WTC11 (cell line): ENCODE data around the gene CYTH3. TPM values are rescaled to one million over a fixed set of nuclear protein-coding genes. Genes with fewer than 3 reads are reported as not detected.
"Not testable (repeated sequence)": the region's sequence is repeated elsewhere in the genome, so short reads cannot be mapped to it uniquely, and the experiment has no call there.

ENCODE experiments used
- ATAC-seq: fragments of 200-7000 bp; cut with Tn5 transposase; 2 replicates; pipeline ENCODE4 v1.10.0; 2021; ENCODE audit warnings: mild to moderate bottlenecking, moderate library complexity
- CTCF ChIA-PET: fragments of 300-600 bp; sonication (Branson Sonifier 250); formaldehyde crosslinking; loops from one replicate; lab custom pipeline; 2021; ENCODE audit warnings: antibody characterized with exemption; lab: Charles Lee
- POLR2A ChIA-PET: fragments of 350-600 bp; sonication (Branson Sonifier 250); formaldehyde crosslinking; loops from one replicate; lab custom pipeline; 2021; ENCODE audit warnings: antibody characterized with exemption; lab: Charles Lee
- DNase-seq: peaks from one replicate; pipeline ENCODE4 v3.0.0; 2021; ENCODE audit warnings: low spot score
- H3K27ac Mint-ChIP-seq: 2 replicates; pipeline ENCODE4 v1.8.0; 2021; ENCODE audit warnings: mixed read lengths
- H3K27me3 Mint-ChIP-seq: 2 replicates; pipeline ENCODE4 v1.8.0; 2021; ENCODE audit warnings: low read depth, mild to moderate bottlenecking, moderate library complexity, mixed read lengths
- H3K36me3 Mint-ChIP-seq: 2 replicates; pipeline ENCODE4 v1.8.0; 2021; ENCODE audit warnings: mixed read lengths
- H3K4me1 Mint-ChIP-seq: 2 replicates; pipeline ENCODE4 v1.8.0; 2022; ENCODE audit warnings: mixed read lengths
- H3K4me3 Mint-ChIP-seq: 2 replicates; pipeline ENCODE4 v1.8.0; 2021; ENCODE audit warnings: mild to moderate bottlenecking, moderate library complexity, mixed read lengths
- H3K9me3 Mint-ChIP-seq: 2 replicates; pipeline ENCODE4 v1.8.0; 2021; ENCODE audit warnings: mixed read lengths
- ATF1 ChIP-seq: sonication (generic); formaldehyde crosslinking; IDR thresholded peaks from 2 replicates; pipeline ENCODE4 v1.8.1; 2023; ENCODE audit warnings: mild to moderate bottlenecking, moderate library complexity, missing genetic modification reagents
- CREB1 ChIP-seq: sonication (generic); formaldehyde crosslinking; IDR thresholded peaks from 2 replicates; pipeline ENCODE4 v1.8.0; 2023; ENCODE audit warnings: mild to moderate bottlenecking, missing genetic modification reagents
- ELF4 ChIP-seq: sonication (generic); formaldehyde crosslinking; IDR thresholded peaks from 2 replicates; pipeline ENCODE4 v1.8.1; 2022; ENCODE audit warnings: low read depth, mild to moderate bottlenecking, moderate library complexity, missing genetic modification reagents
- ESRRA ChIP-seq: sonication (generic); formaldehyde crosslinking; IDR thresholded peaks from 2 replicates; pipeline ENCODE4 v1.8.1; 2022; ENCODE audit warnings: mild to moderate bottlenecking, missing genetic modification reagents, borderline replicate concordance
- FOXK1 ChIP-seq: sonication (generic); formaldehyde crosslinking; IDR thresholded peaks from 2 replicates; pipeline ENCODE4 v1.8.0; 2022; ENCODE audit warnings: mild to moderate bottlenecking, moderate library complexity, missing genetic modification reagents
- GABPB1 ChIP-seq: sonication (generic); formaldehyde crosslinking; IDR thresholded peaks from 2 replicates; pipeline ENCODE4 v1.8.1; 2023; ENCODE audit warnings: mild to moderate bottlenecking, missing genetic modification reagents
- JUN ChIP-seq: sonication (generic); formaldehyde crosslinking; IDR thresholded peaks from 2 replicates; pipeline ENCODE4 v1.8.0; 2023; ENCODE audit warnings: mild to moderate bottlenecking, missing genetic modification reagents
- MXD4 ChIP-seq: fragments of 250-450 bp; sonication (Bioruptor Pico); IDR thresholded peaks from 2 replicates; pipeline ENCODE4 v1.8.0; 2021; ENCODE audit warnings: mild to moderate bottlenecking, moderate library complexity, borderline replicate concordance
- NR2C2 ChIP-seq: sonication (generic); formaldehyde crosslinking; IDR thresholded peaks from 2 replicates; pipeline ENCODE4 v1.8.0; 2022; ENCODE audit warnings: mild to moderate bottlenecking, missing genetic modification reagents
- ZNF121 ChIP-seq: sonication (generic); formaldehyde crosslinking; IDR thresholded peaks from 2 replicates; pipeline ENCODE4 v1.8.0; 2023; ENCODE audit warnings: missing genetic modification reagents
- ZNF138 ChIP-seq: sonication (generic); formaldehyde crosslinking; conservative IDR thresholded peaks from 2 replicates; pipeline ENCODE4 v1.8.1; 2022; ENCODE audit warnings: mild to moderate bottlenecking, moderate library complexity, missing genetic modification reagents
- ZNF416 ChIP-seq: fragments of 250-450 bp; sonication (Bioruptor Pico); IDR thresholded peaks from 2 replicates; pipeline ENCODE4 v1.9.0; 2021; ENCODE audit warnings: mild to moderate bottlenecking, inconsistent platforms
- total RNA-seq: library from RNA; stranded (reverse); gene quantifications from 3 replicates; pipeline ENCODE4 v1.2.3, GENCODE V29; 2021
- TF ChIP-seq, protein P1 (sequence below): sonication (generic); formaldehyde crosslinking; IDR thresholded peaks from 2 replicates; pipeline ENCODE4 v1.8.0; 2022; ENCODE audit warnings: missing genetic modification reagents
- TF ChIP-seq, protein P2 (sequence below): sonication (generic); formaldehyde crosslinking; IDR thresholded peaks from 2 replicates; pipeline ENCODE4 v1.8.1; 2022; ENCODE audit warnings: low read depth, mild to moderate bottlenecking, moderate library complexity, missing genetic modification reagents, borderline replicate concordance
- TF ChIP-seq, protein P3 (sequence below): fragments of 250-450 bp; sonication (Bioruptor Pico); IDR thresholded peaks from 2 replicates; pipeline ENCODE4 v1.9.0; 2021; ENCODE audit warnings: mild to moderate bottlenecking
- TF ChIP-seq, protein P4 (sequence below): fragments of 250-450 bp; sonication (Bioruptor Pico); IDR thresholded peaks from 2 replicates; pipeline ENCODE4 v1.9.0; 2021; ENCODE audit warnings: mild to moderate bottlenecking, borderline replicate concordance

Gene CYTH3
- total RNA-seq, 1 experiment from 2014 or later, result 13.2 TPM

DNA sequence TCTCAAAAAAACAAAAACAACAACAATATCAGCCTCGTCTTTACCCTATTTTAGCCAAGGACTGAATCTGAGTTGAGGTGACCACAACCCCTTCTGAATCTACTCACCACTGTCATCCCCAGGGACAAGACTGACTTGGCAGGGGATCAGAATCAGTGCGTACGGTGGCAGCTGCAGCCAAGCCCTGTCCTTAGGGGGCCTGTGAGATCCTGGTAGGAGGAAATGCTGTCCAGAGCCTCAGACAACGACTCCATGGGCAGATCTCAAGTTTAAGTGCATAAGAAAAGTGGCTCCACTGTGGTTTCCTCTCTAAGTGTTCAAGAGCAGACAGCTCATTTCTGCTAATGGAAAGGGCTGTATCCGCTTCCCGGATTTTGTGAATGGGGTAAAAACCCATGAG lies 22.4 kb upstream of the CYTH3 start (continued):
- TF ChIP-seq, protein P1, sequence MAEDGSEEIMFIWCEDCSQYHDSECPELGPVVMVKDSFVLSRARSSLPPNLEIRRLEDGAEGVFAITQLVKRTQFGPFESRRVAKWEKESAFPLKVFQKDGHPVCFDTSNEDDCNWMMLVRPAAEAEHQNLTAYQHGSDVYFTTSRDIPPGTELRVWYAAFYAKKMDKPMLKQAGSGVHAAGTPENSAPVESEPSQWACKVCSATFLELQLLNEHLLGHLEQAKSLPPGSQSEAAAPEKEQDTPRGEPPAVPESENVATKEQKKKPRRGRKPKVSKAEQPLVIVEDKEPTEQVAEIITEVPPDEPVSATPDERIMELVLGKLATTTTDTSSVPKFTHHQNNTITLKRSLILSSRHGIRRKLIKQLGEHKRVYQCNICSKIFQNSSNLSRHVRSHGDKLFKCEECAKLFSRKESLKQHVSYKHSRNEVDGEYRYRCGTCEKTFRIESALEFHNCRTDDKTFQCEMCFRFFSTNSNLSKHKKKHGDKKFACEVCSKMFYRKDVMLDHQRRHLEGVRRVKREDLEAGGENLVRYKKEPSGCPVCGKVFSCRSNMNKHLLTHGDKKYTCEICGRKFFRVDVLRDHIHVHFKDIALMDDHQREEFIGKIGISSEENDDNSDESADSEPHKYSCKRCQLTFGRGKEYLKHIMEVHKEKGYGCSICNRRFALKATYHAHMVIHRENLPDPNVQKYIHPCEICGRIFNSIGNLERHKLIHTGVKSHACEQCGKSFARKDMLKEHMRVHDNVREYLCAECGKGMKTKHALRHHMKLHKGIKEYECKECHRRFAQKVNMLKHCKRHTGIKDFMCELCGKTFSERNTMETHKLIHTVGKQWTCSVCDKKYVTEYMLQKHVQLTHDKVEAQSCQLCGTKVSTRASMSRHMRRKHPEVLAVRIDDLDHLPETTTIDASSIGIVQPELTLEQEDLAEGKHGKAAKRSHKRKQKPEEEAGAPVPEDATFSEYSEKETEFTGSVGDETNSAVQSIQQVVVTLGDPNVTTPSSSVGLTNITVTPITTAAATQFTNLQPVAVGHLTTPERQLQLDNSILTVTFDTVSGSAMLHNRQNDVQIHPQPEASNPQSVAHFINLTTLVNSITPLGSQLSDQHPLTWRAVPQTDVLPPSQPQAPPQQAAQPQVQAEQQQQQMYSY (CRISPR knock-in tag), result no peak
- no peak for TF ChIP-seq ATF1
- TF ChIP-seq ZNF416 (CRISPR knock-in tag), result no peak
- TF ChIP-seq FOXK1 (CRISPR knock-in tag), result no peak

DNA sequence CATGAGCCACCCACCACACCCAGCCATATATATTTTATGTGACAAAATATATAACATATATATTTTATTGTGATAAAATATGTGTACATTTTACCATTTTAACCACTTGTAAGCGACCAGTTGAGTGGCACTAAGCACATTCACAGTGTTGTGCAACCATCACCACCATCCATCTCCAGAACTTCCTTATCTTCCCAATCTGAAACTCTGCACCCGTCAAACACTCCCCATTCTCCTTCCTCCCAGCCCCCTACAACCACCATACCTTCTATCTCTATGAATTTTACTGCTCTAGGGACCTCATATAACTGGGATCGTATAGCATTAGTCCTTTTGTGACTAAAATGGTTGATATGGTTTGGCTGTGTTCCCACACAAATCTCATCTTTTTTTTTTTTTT lies 20.8 kb upstream of the CYTH3 start:
- no peak for ATAC-seq
- CTCF ChIA-PET, result no interaction called here

DNA sequence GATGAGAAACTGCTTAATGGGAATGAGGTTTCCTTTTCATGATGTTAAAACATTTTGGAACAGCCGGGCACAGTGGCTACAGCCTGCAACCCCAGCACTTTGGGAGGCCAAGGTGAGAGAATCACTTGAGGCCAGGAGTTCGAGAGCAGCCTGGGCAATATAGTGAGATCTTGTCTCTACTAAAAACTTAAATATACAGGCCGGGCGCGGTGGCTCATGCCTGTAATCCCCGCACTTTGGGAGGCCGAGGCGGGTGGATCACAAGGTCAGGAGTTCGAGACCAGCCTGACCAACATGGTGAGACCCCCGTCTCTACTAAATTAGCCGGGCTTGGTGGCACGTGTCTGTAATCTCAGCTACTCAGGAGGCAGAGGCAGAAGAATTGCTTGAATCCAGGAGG lies 19.5 kb upstream of the CYTH3 start:
- POLR2A ChIA-PET, H3K9me3 Mint-ChIP-seq, ATAC-seq: not testable (repeated sequence)

More for the DNA sequence above, 20.8 kb upstream of the CYTH3 start:
- Mint-ChIP-seq H3K27me3 (no peaks in the 10 kb centered on the region), H3K9me3 (peaks cover 6% of the 10 kb centered on the region; the same call in 1 of the 2 replicates), H3K4me1 (no peaks in the 10 kb centered on the region), H3K27ac (no peak overlapping the region), H3K36me3 (no peaks in the 10 kb centered on the region), H3K4me3 (no peak overlapping the region)
- no peak for DNase-seq
- TF ChIP-seq CREB1 (CRISPR knock-in tag), result no peak
- no peak for TF ChIP-seq GABPB1 (CRISPR knock-in tag)
- TF ChIP-seq JUN, result no peak
- TF ChIP-seq, protein P2, sequence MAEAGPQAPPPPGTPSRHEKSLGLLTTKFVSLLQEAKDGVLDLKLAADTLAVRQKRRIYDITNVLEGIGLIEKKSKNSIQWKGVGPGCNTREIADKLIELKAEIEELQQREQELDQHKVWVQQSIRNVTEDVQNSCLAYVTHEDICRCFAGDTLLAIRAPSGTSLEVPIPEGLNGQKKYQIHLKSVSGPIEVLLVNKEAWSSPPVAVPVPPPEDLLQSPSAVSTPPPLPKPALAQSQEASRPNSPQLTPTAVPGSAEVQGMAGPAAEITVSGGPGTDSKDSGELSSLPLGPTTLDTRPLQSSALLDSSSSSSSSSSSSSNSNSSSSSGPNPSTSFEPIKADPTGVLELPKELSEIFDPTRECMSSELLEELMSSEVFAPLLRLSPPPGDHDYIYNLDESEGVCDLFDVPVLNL, result no peak
- POLR2A ChIA-PET, result interaction anchor here (0.6 to 0.7 kb wide), 2 partner anchors 22 to 55 kb away, joined by 3 read pairs; no protein-coding TSS in a partner anchor

DNA sequence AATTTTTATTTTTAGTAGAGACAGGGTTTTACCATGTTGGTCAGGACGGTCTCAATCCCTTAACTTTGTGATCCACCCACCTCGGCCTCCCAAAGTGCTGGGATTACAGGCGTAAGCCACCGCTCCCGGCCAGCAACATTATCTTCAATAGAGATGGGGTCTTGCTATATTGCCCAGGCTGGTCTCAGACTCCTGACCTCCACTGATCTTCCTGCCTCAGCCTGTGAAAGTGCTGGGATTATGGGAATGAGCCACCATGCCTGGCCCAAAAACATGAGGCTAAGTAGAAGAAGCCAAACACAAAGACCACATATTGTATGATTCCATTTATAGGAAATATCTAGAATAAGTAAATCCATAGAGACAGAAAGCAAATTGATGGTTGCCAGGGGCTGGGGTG lies 19.1 kb upstream of the CYTH3 start:
- no peaks in the 10 kb centered on the region for H3K36me3 Mint-ChIP-seq
- no peaks in the 10 kb centered on the region for H3K4me1 Mint-ChIP-seq
- TF ChIP-seq ZNF121, result peak; percentile 77
- no peak for TF ChIP-seq ZNF138
- ChIA-PET POLR2A (no interaction called here), CTCF (no interaction called here)
- no peak overlapping the region for H3K27ac Mint-ChIP-seq
- H3K9me3 Mint-ChIP-seq, result 0 out of 2 replicates have a peak, but pooled peaks cover 3% of the 10 kb centered on the region
- H3K27me3 Mint-ChIP-seq, result no peaks in the 10 kb centered on the region
- DNase-seq (no peak), ATAC-seq (no peak)
- no peak overlapping the region for H3K4me3 Mint-ChIP-seq

More for the DNA sequence above, 19.5 kb upstream of the CYTH3 start:
- H3K27me3 Mint-ChIP-seq, DNase-seq, CTCF ChIA-PET, H3K4me1 Mint-ChIP-seq, H3K27ac Mint-ChIP-seq, H3K36me3 Mint-ChIP-seq, H3K4me3 Mint-ChIP-seq: not testable (repeated sequence)

DNA sequence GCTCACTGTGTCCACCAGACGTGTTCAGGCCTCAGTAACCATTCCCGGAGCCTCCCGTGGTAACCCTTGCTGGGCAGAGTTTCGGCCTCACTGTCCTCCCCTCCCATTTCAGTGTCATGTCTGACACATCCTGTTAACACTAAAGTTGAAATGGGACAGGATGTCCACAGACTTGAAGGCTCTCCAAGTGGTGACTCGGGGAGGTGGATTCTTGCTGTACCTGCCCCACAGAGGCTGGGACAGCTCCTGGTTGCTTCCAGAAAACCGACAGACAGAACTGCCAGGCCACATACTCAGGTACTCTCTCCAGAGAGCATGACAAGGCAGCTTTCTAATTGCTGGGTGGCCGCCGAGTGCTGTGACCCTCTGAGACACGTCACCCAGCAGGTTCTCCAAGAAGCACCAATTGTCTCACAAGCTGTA lies 17.9 kb upstream of the CYTH3 start:
- H3K4me3 Mint-ChIP-seq, result no peak overlapping the region
- 0 out of 2 replicates have a peak, but pooled peaks cover 3% of the 10 kb centered on the region for H3K9me3 Mint-ChIP-seq
- DNase-seq (no peak), ATAC-seq (no peak)
- no peaks in the 10 kb centered on the region for H3K4me1 Mint-ChIP-seq
- no peaks in the 10 kb centered on the region for H3K36me3 Mint-ChIP-seq
- ChIA-PET POLR2A (no interaction called here), CTCF (no interaction called here)
- no peaks in the 10 kb centered on the region for H3K27me3 Mint-ChIP-seq
- no peak overlapping the region; the same call in 1 of the 2 replicates for H3K27ac Mint-ChIP-seq
- TF ChIP-seq, protein P3, sequence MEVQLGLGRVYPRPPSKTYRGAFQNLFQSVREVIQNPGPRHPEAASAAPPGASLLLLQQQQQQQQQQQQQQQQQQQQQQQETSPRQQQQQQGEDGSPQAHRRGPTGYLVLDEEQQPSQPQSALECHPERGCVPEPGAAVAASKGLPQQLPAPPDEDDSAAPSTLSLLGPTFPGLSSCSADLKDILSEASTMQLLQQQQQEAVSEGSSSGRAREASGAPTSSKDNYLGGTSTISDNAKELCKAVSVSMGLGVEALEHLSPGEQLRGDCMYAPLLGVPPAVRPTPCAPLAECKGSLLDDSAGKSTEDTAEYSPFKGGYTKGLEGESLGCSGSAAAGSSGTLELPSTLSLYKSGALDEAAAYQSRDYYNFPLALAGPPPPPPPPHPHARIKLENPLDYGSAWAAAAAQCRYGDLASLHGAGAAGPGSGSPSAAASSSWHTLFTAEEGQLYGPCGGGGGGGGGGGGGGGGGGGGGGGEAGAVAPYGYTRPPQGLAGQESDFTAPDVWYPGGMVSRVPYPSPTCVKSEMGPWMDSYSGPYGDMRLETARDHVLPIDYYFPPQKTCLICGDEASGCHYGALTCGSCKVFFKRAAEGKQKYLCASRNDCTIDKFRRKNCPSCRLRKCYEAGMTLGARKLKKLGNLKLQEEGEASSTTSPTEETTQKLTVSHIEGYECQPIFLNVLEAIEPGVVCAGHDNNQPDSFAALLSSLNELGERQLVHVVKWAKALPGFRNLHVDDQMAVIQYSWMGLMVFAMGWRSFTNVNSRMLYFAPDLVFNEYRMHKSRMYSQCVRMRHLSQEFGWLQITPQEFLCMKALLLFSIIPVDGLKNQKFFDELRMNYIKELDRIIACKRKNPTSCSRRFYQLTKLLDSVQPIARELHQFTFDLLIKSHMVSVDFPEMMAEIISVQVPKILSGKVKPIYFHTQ, result no peak
- TF ChIP-seq, protein P4, sequence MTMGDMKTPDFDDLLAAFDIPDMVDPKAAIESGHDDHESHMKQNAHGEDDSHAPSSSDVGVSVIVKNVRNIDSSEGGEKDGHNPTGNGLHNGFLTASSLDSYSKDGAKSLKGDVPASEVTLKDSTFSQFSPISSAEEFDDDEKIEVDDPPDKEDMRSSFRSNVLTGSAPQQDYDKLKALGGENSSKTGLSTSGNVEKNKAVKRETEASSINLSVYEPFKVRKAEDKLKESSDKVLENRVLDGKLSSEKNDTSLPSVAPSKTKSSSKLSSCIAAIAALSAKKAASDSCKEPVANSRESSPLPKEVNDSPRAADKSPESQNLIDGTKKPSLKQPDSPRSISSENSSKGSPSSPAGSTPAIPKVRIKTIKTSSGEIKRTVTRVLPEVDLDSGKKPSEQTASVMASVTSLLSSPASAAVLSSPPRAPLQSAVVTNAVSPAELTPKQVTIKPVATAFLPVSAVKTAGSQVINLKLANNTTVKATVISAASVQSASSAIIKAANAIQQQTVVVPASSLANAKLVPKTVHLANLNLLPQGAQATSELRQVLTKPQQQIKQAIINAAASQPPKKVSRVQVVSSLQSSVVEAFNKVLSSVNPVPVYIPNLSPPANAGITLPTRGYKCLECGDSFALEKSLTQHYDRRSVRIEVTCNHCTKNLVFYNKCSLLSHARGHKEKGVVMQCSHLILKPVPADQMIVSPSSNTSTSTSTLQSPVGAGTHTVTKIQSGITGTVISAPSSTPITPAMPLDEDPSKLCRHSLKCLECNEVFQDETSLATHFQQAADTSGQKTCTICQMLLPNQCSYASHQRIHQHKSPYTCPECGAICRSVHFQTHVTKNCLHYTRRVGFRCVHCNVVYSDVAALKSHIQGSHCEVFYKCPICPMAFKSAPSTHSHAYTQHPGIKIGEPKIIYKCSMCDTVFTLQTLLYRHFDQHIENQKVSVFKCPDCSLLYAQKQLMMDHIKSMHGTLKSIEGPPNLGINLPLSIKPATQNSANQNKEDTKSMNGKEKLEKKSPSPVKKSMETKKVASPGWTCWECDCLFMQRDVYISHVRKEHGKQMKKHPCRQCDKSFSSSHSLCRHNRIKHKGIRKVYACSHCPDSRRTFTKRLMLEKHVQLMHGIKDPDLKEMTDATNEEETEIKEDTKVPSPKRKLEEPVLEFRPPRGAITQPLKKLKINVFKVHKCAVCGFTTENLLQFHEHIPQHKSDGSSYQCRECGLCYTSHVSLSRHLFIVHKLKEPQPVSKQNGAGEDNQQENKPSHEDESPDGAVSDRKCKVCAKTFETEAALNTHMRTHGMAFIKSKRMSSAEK (CRISPR knock-in tag), result no peak
- TF ChIP-seq ZNF121 (no peak), ZNF138 (no peak), ESRRA (CRISPR knock-in tag) (no peak), ELF4 (no peak), MXD4 (CRISPR knock-in tag) (no peak), NR2C2 (no peak), ATF1 (no peak), GABPB1 (CRISPR knock-in tag) (no peak)
